Duodenal mucosa (tissue), 2 donors: ENCODE results near the gene MPG.
A peak's percentile ranks its signal among the peaks of the same experiment; 100 is the strongest.
"Not testable (repeated sequence)": the region's sequence is repeated elsewhere in the genome, so short reads cannot be mapped to it uniquely, and the experiment has no call there.

ENCODE experiments used
- H3K27ac ChIP-seq: one replicate; pipeline ENCODE4 v1.7.0; 2013; ENCODE audit warnings: low read depth, low read length
- H3K27me3 ChIP-seq, 2 donors: one replicate each; pipeline ENCODE4 v1.7.0; 2013; ENCODE audit warnings: low read length in 2 of 2, control low read depth in 1 of 2; ENCODE audit not compliant: insufficient read depth in 2 of 2, control insufficient read depth in 1 of 2
- H3K36me3 ChIP-seq, 2 donors: one replicate each; pipeline ENCODE4 v1.7.0; 2013; ENCODE audit warnings: low read length in 2 of 2, control low read depth in 1 of 2; ENCODE audit not compliant: insufficient read depth in 2 of 2, control insufficient read depth in 1 of 2
- H3K4me1 ChIP-seq, 2 donors: one replicate each; pipeline ENCODE4 v1.7.0; 2013; ENCODE audit warnings: low read length in 2 of 2, control low read depth in 1 of 2; ENCODE audit not compliant: insufficient read depth in 2 of 2, control insufficient read depth in 1 of 2
- H3K4me3 ChIP-seq, 2 donors: one replicate each; pipeline ENCODE4 v1.7.0; 2013; ENCODE audit warnings: low read length in 2 of 2, low read depth in 1 of 2
- H3K9ac ChIP-seq, 2 donors: one replicate each; pipeline ENCODE4 v1.7.0; 2013; ENCODE audit warnings: low read length in 2 of 2, low read depth in 1 of 2
- H3K9me3 ChIP-seq, 2 donors: one replicate each; pipeline ENCODE4 v1.7.0; 2013; ENCODE audit warnings: low read length in 2 of 2, control low read depth in 1 of 2; ENCODE audit not compliant: control insufficient read depth in 1 of 2

Gene MPG

GRCh38 chr16:38206-38605, 39.8 kb upstream of the MPG start:
- not testable (repeated sequence) for H3K27me3 ChIP-seq, H3K27ac ChIP-seq, H3K9me3 ChIP-seq, H3K4me3 ChIP-seq, H3K9ac ChIP-seq
- peaks cover 4 to 11% of the 10 kb centered on the region in 2 donors for H3K4me1 ChIP-seq
- H3K36me3 ChIP-seq, result peaks cover 0 to 14% of the 10 kb centered on the region in 2 donors

GRCh38 chr16:38941-39892, 38.8 kb upstream of the MPG start:
- Histone ChIP-seq H3K27ac (no peak overlapping the region), H3K9ac (peak overlapping the region in 1 of 2 donors; percentile 40), H3K4me1 (peaks cover 4 to 11% of the 10 kb centered on the region in 2 donors)

GRCh38 chr16:41439-42068, 36.5 kb upstream of the MPG start:
- no peaks in the 10 kb centered on the region for H3K9me3 ChIP-seq
- peaks cover 4 to 11% of the 10 kb centered on the region in 2 donors for H3K4me1 ChIP-seq
- H3K27me3 ChIP-seq, result no peaks in the 10 kb centered on the region
- no peak overlapping the region for H3K4me3 ChIP-seq
- no peak overlapping the region for H3K9ac ChIP-seq
- H3K36me3 ChIP-seq, result peaks cover 4 to 33% of the 10 kb centered on the region in 2 donors
- H3K27ac ChIP-seq, result no peak overlapping the region

More at GRCh38 chr16:38941-39892, 38.8 kb upstream of the MPG start:
- Histone ChIP-seq H3K9me3 (no peaks in the 10 kb centered on the region), H3K36me3 (peaks cover 0 to 22% of the 10 kb centered on the region in 2 donors), H3K4me3 (no peak overlapping the region), H3K27me3 (no peaks in the 10 kb centered on the region)

- Histone ChIP-seq H3K27me3 (no peaks in the 10 kb centered on the region), H3K4me1 (peaks cover 4 to 11% of the 10 kb centered on the region in 2 donors), H3K9me3 (no peaks in the 10 kb centered on the region), H3K9ac (no peak overlapping the region), H3K36me3 (peaks cover 4 to 35% of the 10 kb centered on the region in 2 donors), H3K4me3 (no peak overlapping the region), H3K27ac (no peak overlapping the region)
These were observed 36.0 kb upstream of the MPG start for GRCh38 chr16:42069-42457.

GRCh38 chr16:42691-43090, 35.3 kb upstream of the MPG start:
- H3K36me3 ChIP-seq, result peaks cover 4 to 40% of the 10 kb centered on the region in 2 donors
- no peaks in the 10 kb centered on the region for H3K27me3 ChIP-seq
- H3K9ac ChIP-seq, result no peak overlapping the region
- H3K4me1 ChIP-seq, result peaks cover 4 to 11% of the 10 kb centered on the region in 2 donors
- H3K27ac ChIP-seq, result no peak overlapping the region
- H3K9me3 ChIP-seq, result no peaks in the 10 kb centered on the region
- no peak overlapping the region for H3K4me3 ChIP-seq

- no peaks in the 10 kb centered on the region for H3K9me3 ChIP-seq
- no peak overlapping the region for H3K27ac ChIP-seq
- no peaks in the 10 kb centered on the region for H3K27me3 ChIP-seq
- H3K36me3 ChIP-seq, result peaks cover 4 to 43% of the 10 kb centered on the region in 2 donors
- peaks cover 4 to 10% of the 10 kb centered on the region in 2 donors for H3K4me1 ChIP-seq
- no peak overlapping the region for H3K4me3 ChIP-seq
- H3K9ac ChIP-seq, result no peak overlapping the region
These were observed 34.7 kb upstream of the MPG start for GRCh38 chr16:43294-43693.

- peaks cover 4 to 44% of the 10 kb centered on the region in 2 donors for H3K36me3 ChIP-seq
- H3K9ac ChIP-seq, result no peak overlapping the region
- no peaks in the 10 kb centered on the region for H3K9me3 ChIP-seq
- H3K4me3 ChIP-seq, result no peak overlapping the region
- no peak overlapping the region for H3K27ac ChIP-seq
- H3K27me3 ChIP-seq, result no peaks in the 10 kb centered on the region
- H3K4me1 ChIP-seq, result no peaks in the 10 kb centered on the region
These were observed 33.4 kb upstream of the MPG start for GRCh38 chr16:44655-45054.

- H3K9ac ChIP-seq, result no peak overlapping the region
- H3K27ac ChIP-seq, result no peak overlapping the region
- no peaks in the 10 kb centered on the region for H3K4me1 ChIP-seq
- H3K27me3 ChIP-seq, result no peaks in the 10 kb centered on the region
- H3K36me3 ChIP-seq, result peaks cover 4 to 44% of the 10 kb centered on the region in 2 donors
- H3K4me3 ChIP-seq, result no peak overlapping the region
- no peaks in the 10 kb centered on the region for H3K9me3 ChIP-seq
These were observed 32.6 kb upstream of the MPG start for GRCh38 chr16:45454-45853.

GRCh38 chr16:46510-46909, 31.5 kb upstream of the MPG start:
- H3K4me1 ChIP-seq, H3K27ac ChIP-seq, H3K27me3 ChIP-seq, H3K9me3 ChIP-seq, H3K9ac ChIP-seq, H3K4me3 ChIP-seq: not testable (repeated sequence)
- H3K36me3 ChIP-seq, result peaks cover 4 to 43% of the 10 kb centered on the region in 2 donors

- H3K4me1 ChIP-seq, result peaks cover 0 to 3% of the 10 kb centered on the region in 2 donors
- no peak overlapping the region for H3K9ac ChIP-seq
- H3K4me3 ChIP-seq, result no peak overlapping the region
- no peak overlapping the region for H3K27ac ChIP-seq
- no peaks in the 10 kb centered on the region for H3K27me3 ChIP-seq
- H3K9me3 ChIP-seq, result no peaks in the 10 kb centered on the region
- peaks cover 4 to 36% of the 10 kb centered on the region in 2 donors for H3K36me3 ChIP-seq
These were observed 30.8 kb upstream of the MPG start for GRCh38 chr16:47234-47633.
